Memory B cell (primary cell): ENCODE measurements around the gene RAB1A.

Source experiments
- ATAC-seq: fragments of 150-1000 bp; cut with Tn5 transposase; 2 replicates; pipeline ENCODE4 v1.10.0; 2021; ENCODE audit warnings: low read depth, mild to moderate bottlenecking, moderate library complexity
- DNase-seq, 2 donors: peaks; one replicate each; pipeline ENCODE4 v3.0.0; 2022; ENCODE audit warnings: low spot score in 2 of 2
- H3K27ac Mint-ChIP-seq: one replicate; pipeline ENCODE4 v1.8.0; 2022; ENCODE audit warnings: mild to moderate bottlenecking, moderate library complexity, mixed read lengths
- H3K27me3 Mint-ChIP-seq: one replicate; pipeline ENCODE4 v1.8.0; 2022; ENCODE audit warnings: mixed read lengths
- H3K36me3 Mint-ChIP-seq: one replicate; pipeline ENCODE4 v1.8.0; 2022; ENCODE audit warnings: mild to moderate bottlenecking, mixed read lengths
- H3K4me1 Mint-ChIP-seq: one replicate; pipeline ENCODE4 v1.8.0; 2022; ENCODE audit warnings: mixed read lengths
- H3K4me3 Mint-ChIP-seq: one replicate; pipeline ENCODE4 v1.8.0; 2022; ENCODE audit warnings: mild to moderate bottlenecking, moderate library complexity, mixed read lengths
- H3K9me3 Mint-ChIP-seq: one replicate; pipeline ENCODE4 v1.8.0; 2022; ENCODE audit warnings: mixed read lengths

RAB1A gene

GRCh38 chr2:65055422-65056214 lies 74.3 kb downstream of the RAB1A start:
- Mint-ChIP-seq H3K36me3 (peaks cover 7% of the 10 kb centered on the region), H3K27me3 (no peaks in the 10 kb centered on the region), H3K4me1 (peaks cover 39% of the 10 kb centered on the region), H3K4me3 (peak overlapping the region; percentile 91), H3K9me3 (no peaks in the 10 kb centered on the region), H3K27ac (peak overlapping the region; percentile 94)
- peak; percentile 74 to 77 for DNase-seq
- ATAC-seq = peak; percentile 58

GRCh38 chr2:65054749-65055421 lies 75.0 kb downstream of the RAB1A start:
- Mint-ChIP-seq H3K36me3 (peaks cover 7% of the 10 kb centered on the region), H3K4me1 (peaks cover 39% of the 10 kb centered on the region)

GRCh38 chr2:65053199-65053598 lies 76.7 kb downstream of the RAB1A start:
- ATAC-seq (peak; percentile 52), DNase-seq (peak; percentile 37 to 68)
- Mint-ChIP-seq H3K4me3 (peak overlapping the region; percentile 60), H3K27ac (peak overlapping the region; percentile 94), H3K9me3 (peaks cover 3% of the 10 kb centered on the region), H3K36me3 (peaks cover 13% of the 10 kb centered on the region), H3K4me1 (peaks cover 39% of the 10 kb centered on the region), H3K27me3 (no peaks in the 10 kb centered on the region)

More at GRCh38 chr2:65054749-65055421, 75.0 kb downstream of the RAB1A start:
- ATAC-seq = no peak
- Mint-ChIP-seq H3K4me3 (peak overlapping the region; percentile 91), H3K27ac (peak overlapping the region; percentile 94), H3K27me3 (no peaks in the 10 kb centered on the region), H3K9me3 (no peaks in the 10 kb centered on the region)
- no peak for DNase-seq

GRCh38 chr2:65050931-65051330 lies 79.0 kb downstream of the RAB1A start:
- H3K4me3 Mint-ChIP-seq = no peak overlapping the region
- peaks cover 3% of the 10 kb centered on the region for H3K9me3 Mint-ChIP-seq
- H3K27me3 Mint-ChIP-seq = no peaks in the 10 kb centered on the region
- ATAC-seq (no peak), DNase-seq (no peak)
- H3K4me1 Mint-ChIP-seq = peaks cover 28% of the 10 kb centered on the region
- peaks cover 28% of the 10 kb centered on the region for H3K36me3 Mint-ChIP-seq
- H3K27ac Mint-ChIP-seq = no peak overlapping the region

- H3K4me3 Mint-ChIP-seq = no peak overlapping the region
- H3K36me3 Mint-ChIP-seq = peaks cover 41% of the 10 kb centered on the region
- H3K27ac Mint-ChIP-seq = no peak overlapping the region
- peaks cover 11% of the 10 kb centered on the region for H3K9me3 Mint-ChIP-seq
- ATAC-seq (no peak), DNase-seq (no peak)
- H3K27me3 Mint-ChIP-seq = no peaks in the 10 kb centered on the region
- peaks cover 18% of the 10 kb centered on the region for H3K4me1 Mint-ChIP-seq
Measured at GRCh38 chr2:65049010-65049639, 80.8 kb downstream of the RAB1A start.

- no peak overlapping the region for H3K27ac Mint-ChIP-seq
- no peak for ATAC-seq
- peaks cover 11% of the 10 kb centered on the region for H3K9me3 Mint-ChIP-seq
- H3K4me1 Mint-ChIP-seq = peaks cover 5% of the 10 kb centered on the region
- no peak for DNase-seq
- H3K36me3 Mint-ChIP-seq = peaks cover 48% of the 10 kb centered on the region
- no peak overlapping the region for H3K4me3 Mint-ChIP-seq
- no peaks in the 10 kb centered on the region for H3K27me3 Mint-ChIP-seq
Measured at GRCh38 chr2:65046633-65047407, 83.1 kb downstream of the RAB1A start.

GRCh38 chr2:65045651-65046050 lies 84.3 kb downstream of the RAB1A start:
- Mint-ChIP-seq H3K9me3 (peaks cover 11% of the 10 kb centered on the region), H3K4me1 (peaks cover 1% of the 10 kb centered on the region), H3K27ac (no peak overlapping the region), H3K27me3 (no peaks in the 10 kb centered on the region), H3K4me3 (no peak overlapping the region), H3K36me3 (peaks cover 46% of the 10 kb centered on the region)
- no peak for DNase-seq
- ATAC-seq = no peak

- Mint-ChIP-seq H3K27me3 (no peaks in the 10 kb centered on the region), H3K4me3 (no peak overlapping the region), H3K9me3 (peaks cover 11% of the 10 kb centered on the region), H3K27ac (peak overlapping the region; percentile 58), H3K4me1 (peaks cover 10% of the 10 kb centered on the region), H3K36me3 (peaks cover 46% of the 10 kb centered on the region)
- DNase-seq (no peak), ATAC-seq (no peak)
Measured at GRCh38 chr2:65044097-65044735, 85.7 kb downstream of the RAB1A start.

GRCh38 chr2:65043001-65043400 lies 86.9 kb downstream of the RAB1A start:
- ATAC-seq = no peak

GRCh38 chr2:65040400-65041261 lies 89.3 kb downstream of the RAB1A start:
- peak; percentile 98 for ATAC-seq
- Mint-ChIP-seq H3K4me1 (peaks cover 17% of the 10 kb centered on the region), H3K4me3 (peak overlapping the region; percentile 28), H3K36me3 (peaks cover 40% of the 10 kb centered on the region), H3K27me3 (no peaks in the 10 kb centered on the region), H3K27ac (no peak overlapping the region), H3K9me3 (peaks cover 9% of the 10 kb centered on the region)
- DNase-seq = peak; percentile 72 to 75

More at GRCh38 chr2:65043001-65043400, 86.9 kb downstream of the RAB1A start:
- H3K9me3 Mint-ChIP-seq = peaks cover 9% of the 10 kb centered on the region
- H3K4me1 Mint-ChIP-seq = peaks cover 10% of the 10 kb centered on the region
- H3K27me3 Mint-ChIP-seq = no peaks in the 10 kb centered on the region
- H3K36me3 Mint-ChIP-seq = peaks cover 43% of the 10 kb centered on the region
- H3K27ac Mint-ChIP-seq = no peak overlapping the region
- no peak for DNase-seq
- H3K4me3 Mint-ChIP-seq = no peak overlapping the region

GRCh38 chr2:65039640-65040039 lies 90.3 kb downstream of the RAB1A start:
- Mint-ChIP-seq H3K4me3 (no peak overlapping the region), H3K4me1 (peaks cover 19% of the 10 kb centered on the region), H3K27me3 (no peaks in the 10 kb centered on the region), H3K36me3 (peaks cover 35% of the 10 kb centered on the region), H3K27ac (no peak overlapping the region), H3K9me3 (peaks cover 4% of the 10 kb centered on the region)
- no peak for DNase-seq
- ATAC-seq = no peak

GRCh38 chr2:65037178-65037577 lies 92.7 kb downstream of the RAB1A start:
- ATAC-seq (no peak), DNase-seq (no peak)
- H3K4me3 Mint-ChIP-seq = no peak overlapping the region
- H3K4me1 Mint-ChIP-seq = peaks cover 29% of the 10 kb centered on the region
- peaks cover 25% of the 10 kb centered on the region for H3K36me3 Mint-ChIP-seq
- no peaks in the 10 kb centered on the region for H3K9me3 Mint-ChIP-seq
- H3K27ac Mint-ChIP-seq = peak overlapping the region; percentile 13
- H3K27me3 Mint-ChIP-seq = no peaks in the 10 kb centered on the region
